GM23248 (cell line): ENCODE results near the gene TCEANC2.

Source experiments
- EZH2 ChIP-seq: fragments of 200-600 bp; sonication (generic); IDR thresholded peaks from 2 replicates; pipeline ENCODE4 v1.6.1; 2018; ENCODE audit warnings: antibody characterized with exemption, mild to moderate bottlenecking; ENCODE audit not compliant: insufficient read depth, poor library complexity, severe bottlenecking
- EZH2phosphoT487 ChIP-seq: fragments of 200-600 bp; sonication (generic); IDR thresholded peaks from 2 replicates; pipeline ENCODE4 v1.6.1; 2018; ENCODE audit warnings: antibody characterized with exemption, moderate library complexity, mild to moderate bottlenecking, low read depth; ENCODE audit not compliant: insufficient read depth

DNA sequence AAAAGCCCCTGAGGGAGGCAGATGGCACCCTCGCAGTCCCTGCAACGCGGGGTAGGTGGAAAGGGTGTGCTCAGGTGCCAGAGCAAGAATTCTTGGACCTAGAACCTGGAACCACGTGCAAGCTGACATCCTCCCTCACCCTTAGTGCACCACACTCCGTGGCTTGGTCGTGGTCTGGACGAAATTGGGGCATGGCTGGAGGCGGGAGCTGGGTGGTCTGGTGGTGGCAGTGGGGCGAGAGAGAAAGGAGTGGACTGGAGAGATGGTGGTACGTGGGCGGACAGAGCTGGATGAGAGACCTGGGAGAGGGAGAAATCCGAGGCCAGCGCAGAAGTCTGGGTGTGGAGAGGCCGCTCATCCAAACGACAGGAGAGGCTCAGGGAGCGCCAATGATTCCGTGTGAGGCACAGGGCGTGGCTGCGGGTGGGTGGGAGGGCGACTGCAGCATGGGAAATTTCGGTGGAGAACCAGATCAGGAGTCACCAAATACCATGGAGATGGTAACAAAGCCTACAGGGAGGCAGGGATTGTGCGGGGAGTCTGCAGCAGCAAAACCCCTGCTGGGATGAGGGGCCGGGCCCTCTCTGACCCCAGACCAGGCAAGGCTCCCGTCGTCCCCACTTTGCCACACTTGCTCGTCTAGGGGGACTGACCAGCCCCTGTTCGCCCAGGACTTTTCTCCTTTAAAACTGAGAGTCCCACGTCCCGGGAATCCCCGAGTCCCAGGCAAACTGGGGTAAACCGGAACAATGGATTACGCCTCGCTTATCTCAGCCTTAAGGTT, 67.5 kb downstream of the TCEANC2 start:
- no peak for TF ChIP-seq EZH2
- TF ChIP-seq EZH2phosphoT487: no peak
